T follicular helper cell (primary cell): Measurements from ENCODE around the gene SULT1C3.
"Not testable (repeated sequence)": the region's sequence is repeated elsewhere in the genome, so short reads cannot be mapped to it uniquely, and the experiment has no call there.

Experiments used
- DNase-seq: peaks from one replicate; pipeline ENCODE4 v3.0.0-alpha.2; 2020; ENCODE audit warnings: low read depth

Gene SULT1C3

DNA sequence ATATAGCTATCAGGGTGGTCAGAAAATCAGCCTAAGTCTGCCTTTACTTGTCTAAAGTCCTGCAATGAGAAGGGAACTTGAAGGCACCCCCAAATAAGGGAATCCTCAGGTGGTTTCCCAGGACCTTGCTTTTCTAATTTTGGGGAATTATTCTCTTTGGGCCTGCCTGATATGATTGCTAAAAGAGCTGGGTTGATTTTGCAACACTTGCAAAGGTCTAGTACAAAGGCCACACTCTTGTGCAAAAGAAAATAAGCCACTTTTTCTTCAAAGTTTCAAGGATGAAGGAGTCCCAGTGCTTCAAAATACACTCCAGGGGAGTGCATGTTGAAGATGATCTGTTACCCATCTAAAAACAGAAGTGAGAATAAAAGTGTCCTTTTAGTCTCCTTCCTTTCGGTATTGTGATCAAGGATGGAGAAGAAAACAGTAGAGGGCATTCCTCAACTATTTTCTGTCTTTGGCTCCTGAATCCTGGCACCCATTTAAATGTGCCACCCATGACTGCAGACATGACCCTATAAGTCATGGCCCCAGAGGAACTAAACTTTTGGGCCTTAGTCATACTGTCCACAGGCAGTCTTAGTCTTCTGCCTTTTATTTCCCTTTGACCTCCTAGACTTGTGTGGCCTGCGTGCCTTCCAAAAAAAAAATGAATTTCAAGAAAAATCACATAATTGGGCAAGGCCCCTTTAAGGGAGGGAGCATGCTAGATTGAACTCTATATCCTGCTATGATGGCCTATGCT lies 5.1 kb downstream of the SULT1C3 start:
- DNase-seq, result no peak

DNA sequence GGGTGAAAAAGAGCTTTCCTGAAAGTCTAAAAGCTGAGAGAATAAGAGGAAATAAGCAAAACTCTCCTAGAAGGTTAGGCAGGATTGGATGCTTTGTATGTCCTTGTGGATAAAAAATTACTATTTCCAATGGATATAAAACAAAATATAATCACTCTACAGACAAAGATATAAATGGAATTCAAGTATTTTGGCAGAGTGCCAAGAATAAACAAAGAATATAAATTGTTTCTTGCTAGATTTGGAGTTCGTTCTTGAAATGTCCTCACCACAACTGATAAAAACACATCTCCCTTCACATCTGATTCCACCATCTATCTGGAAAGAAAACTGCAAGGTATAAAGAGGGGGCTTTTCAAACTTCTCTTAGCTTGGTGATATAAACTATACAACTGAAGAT lies 13.3 kb downstream of the SULT1C3 start:
- no peak for DNase-seq

DNA sequence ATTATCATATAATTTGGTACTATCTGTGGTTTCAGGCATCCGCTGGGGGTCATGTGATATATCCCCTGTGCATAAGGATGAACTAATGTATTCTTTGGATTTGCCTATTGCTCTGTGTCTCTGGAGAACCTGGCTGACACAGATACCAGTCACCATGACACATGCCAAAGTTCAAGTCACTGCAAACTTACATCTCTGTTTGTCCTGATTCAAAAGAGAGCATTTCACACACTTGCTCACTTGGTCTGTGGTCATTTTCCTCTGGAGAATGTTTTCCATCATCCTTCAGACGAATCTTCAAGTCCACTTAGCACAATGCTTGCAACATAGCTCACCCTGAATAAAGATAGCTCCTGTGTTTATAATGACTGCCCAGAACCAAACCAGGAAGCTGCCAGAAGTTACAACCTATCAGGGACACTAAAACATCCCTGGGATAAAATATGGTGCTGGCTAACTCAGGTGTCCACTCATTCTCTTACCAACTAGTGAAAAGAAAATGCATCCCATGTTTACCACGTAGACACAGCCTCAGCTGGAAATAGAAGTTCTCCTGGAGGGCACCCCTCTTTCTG lies 18.1 kb downstream of the SULT1C3 start:
- no peak for DNase-seq

GRCh38 chr2:108260773-108261172 lies 21.0 kb downstream of the SULT1C3 start:
- no peak for DNase-seq

DNA sequence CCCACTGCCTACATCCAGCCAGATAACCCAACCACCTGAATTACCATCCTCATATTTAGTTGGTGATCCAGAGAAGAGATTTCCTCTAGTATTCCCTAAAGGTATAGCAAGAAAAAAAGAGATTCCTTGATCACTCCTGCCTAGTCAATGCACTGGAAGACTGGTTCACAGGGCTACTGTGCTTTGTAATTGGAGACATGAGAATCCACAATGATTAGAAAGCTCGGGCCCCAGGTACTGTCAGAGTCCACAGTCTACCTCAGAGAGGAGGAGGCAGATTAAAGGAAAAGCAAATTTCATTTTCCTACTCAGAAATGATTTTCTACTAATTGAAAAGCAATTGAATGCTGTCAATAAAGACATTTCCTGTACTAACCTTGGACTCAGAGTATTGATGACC lies 22.3 kb downstream of the SULT1C3 start:
- DNase-seq, result no peak

GRCh38 chr2:108263401-108263800 lies 23.6 kb downstream of the SULT1C3 start:
- no peak for DNase-seq

DNA sequence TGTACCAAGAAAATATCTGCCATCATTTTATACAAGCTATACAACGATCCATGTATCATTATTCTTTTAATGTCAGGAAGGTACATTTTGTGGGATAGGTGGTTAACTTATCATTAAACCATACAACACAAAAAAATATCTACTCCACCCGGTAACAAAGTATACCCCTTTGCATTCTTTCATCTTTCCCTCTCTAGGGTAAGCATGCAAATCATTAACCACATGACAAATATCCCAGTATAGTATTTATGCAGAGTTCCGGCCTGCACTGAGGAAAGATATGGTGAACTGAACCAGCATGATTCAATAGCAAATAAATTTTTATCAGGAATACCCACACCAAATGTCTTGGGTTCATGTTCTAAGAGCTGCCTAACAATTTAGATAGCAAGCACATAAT lies 26.4 kb downstream of the SULT1C3 start:
- no peak for DNase-seq

DNA sequence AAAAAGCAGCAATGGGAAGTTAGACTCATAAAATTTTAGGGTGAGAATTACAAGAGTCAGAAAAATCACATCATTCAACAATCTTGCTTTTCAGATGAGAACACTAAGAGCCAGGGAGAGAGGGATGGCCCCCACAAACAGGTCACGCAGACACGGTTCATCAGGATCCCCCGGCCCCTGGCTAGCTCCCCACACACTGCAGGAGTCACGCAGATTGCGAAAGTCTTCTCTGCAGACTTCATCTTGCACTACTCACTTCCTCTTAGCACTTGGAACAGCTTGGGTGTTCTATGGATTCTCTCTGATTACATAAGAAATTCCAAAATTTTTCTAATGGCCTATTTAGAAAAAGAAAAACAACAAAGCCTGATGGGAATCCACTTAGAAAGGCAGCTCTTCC lies 27.3 kb downstream of the SULT1C3 start:
- DNase-seq, result no peak

GRCh38 chr2:108268001-108268400 lies 28.2 kb downstream of the SULT1C3 start:
- DNase-seq, result no peak

DNA sequence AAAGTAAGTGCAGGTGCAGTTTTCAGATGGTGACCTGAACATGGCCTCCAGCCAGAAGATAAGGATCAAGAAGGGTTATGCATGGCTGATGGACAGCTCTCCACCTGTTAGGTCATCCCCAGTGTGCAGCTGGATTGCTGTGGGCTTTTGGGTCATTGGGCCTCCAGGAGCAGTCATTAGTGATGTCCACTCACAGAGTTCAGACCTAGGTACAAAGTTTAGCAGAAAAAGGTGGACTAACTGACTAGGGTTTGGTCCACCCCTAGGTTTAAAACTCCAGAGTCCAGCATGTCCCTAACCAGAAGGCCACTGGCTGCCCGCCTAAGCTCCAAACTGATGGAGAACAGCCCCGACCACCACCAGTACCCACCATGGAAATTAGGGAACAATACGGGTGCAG lies 30.6 kb downstream of the SULT1C3 start:
- DNase-seq, result no peak

- no peak for DNase-seq
Observed at GRCh38 chr2:108270768-108271506, 31.2 kb downstream of the SULT1C3 start.

GRCh38 chr2:108271691-108272253 lies 32.0 kb downstream of the SULT1C3 start:
- no peak for DNase-seq

GRCh38 chr2:108278631-108279030 lies 38.9 kb downstream of the SULT1C3 start:
- DNase-seq, result no peak

DNA sequence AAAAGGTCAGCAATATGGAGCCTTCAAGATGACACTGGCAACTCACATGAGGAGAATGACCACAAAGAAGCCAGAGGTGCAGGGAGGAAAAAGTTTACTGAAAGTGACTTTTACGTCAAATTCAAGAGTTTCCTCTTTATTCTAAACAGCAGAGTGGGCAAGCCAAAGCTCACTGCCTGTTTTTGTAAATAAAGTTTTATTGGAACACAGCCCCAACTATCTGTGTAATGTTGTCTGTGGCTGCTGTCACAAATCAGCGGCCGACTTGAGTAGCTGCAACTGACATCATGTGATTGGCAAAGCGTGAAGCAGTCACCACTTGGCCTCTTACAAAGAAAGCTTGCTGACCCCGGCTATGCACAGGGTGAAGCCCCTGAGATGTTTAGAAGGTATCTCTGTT lies 39.7 kb downstream of the SULT1C3 start:
- no peak for DNase-seq

DNA sequence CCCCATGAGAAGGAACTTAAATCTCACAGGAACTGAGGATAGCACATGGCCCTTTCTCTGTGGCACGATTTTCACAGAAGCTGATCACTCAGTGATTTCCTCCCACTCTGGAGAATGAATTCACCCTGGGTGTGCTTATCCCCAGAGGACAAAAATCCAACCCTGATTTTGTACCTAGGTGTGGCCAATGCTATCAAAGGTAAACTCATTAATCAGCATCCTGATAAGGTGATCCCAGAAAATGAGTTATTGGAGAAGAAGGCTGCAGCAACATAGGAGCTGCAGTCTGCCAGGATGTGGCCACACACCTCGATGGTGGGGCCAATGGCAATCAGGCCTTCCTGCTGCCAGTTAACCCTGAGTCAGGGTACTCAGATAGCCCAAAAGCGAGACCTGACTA lies 40.7 kb downstream of the SULT1C3 start:
- no peak for DNase-seq

DNA sequence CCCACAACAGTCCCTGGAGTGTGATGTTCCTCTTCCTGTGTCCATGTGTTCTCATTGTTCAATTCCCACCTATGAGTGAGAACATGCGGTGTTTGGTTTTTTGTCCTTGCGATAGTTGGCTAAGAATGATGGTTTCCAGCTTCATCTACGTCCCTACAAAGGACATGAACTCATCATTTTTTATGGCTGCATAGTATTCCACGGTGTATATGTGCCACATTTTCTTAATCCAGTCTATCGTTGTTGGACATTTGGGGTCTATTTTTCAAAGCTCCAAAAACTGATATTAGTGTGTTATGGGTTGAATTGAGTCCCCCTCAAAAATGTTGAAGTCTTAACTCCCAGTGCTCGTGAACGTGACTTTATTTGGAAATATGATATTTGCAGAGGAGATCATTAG lies 44.8 kb downstream of the SULT1C3 start:
- not testable (repeated sequence) for DNase-seq

- no peak for DNase-seq
Observed at GRCh38 chr2:108285616-108286015, 45.8 kb downstream of the SULT1C3 start.

DNA sequence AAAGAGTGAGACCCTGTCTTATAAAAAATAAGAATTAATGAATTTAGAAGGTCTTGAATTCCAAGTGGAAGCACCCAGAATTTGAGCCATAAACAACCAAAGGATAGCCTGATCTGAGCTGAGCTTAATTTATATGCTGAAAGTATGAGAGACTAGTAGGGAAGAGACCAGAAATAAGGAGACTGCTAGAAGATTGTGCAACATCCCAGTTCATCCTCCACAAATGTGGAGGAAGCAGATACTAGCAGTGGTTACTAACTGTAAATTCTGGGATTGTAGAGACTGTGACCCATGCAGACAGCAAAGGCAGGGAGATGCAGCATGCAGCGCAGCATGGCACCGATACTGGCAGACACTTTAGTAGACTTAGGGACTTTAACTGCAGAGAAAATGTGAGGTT lies 47.4 kb downstream of the SULT1C3 start:
- DNase-seq, result no peak

GRCh38 chr2:108288534-108289106 lies 48.9 kb downstream of the SULT1C3 start, which contains the start of gene SULT1C2:
Gene SULT1C2 (plus strand): TSS chr2:108288895. CDS start chr2:108293668, 4,773 bp downstream.
- no peak for DNase-seq

GRCh38 chr2:108293850-108294249 lies 54.1 kb downstream of the SULT1C3 start:
- DNase-seq, result no peak

DNA sequence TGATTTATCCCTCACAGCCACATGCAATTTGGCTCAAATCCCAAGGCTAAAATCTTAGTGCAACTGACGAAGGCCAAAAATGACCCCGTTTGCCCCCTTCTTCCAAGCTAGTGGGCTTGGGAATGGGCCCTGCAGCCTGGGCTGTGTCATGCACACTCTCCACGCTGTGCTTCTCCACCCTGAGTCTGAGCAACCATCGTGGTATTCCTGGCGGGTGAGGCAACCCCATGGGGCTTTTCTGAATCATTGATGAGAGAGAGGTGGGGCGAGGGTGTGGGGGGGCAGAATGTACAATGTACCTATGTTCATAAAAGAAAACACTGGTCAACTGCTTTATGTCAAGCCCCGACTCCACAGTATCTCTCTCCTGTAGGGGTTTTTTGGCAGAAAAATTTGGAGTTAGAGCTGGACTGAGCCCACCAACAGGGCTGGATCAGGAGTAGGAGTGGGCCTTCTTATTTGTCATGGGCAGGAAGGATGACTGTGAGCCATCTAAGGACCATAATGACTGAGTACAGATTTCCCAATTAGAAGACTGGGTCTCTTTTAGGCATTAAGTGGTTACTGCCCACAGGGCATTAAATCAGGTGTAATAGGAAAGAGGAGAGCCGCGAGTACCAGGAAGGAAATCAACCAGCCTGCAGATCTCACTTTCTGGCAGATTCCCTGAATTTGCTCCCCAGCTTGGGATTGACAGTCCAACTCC lies 57.8 kb downstream of the SULT1C3 start:
- DNase-seq, result no peak

DNA sequence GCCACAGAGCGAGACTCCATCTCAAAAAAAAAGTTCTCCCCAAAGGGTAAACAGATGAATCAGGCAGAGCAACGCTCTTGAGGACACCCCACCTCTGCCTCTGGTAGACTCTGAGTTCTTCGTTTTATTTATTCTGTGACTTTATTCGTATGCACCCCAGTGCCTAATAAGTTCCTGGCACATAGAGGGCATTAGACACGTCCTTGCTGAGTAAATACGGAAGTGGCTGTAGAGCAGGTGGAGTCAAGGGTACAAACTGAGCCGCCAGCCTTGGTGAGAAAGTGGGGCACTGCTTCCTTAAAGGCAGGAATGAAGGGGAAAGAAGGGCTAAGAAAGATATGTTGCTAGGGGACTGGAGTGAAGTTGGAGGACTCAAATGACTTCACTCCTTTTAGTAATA lies 61.8 kb downstream of the SULT1C3 start:
- no peak for DNase-seq
